Upper lobe of left lung (tissue), 6 donors: ENCODE data around the gene MACROD2. TPM values are rescaled to one million over a fixed set of nuclear protein-coding genes. Genes with fewer than 3 reads are reported as not detected.

Source experiments
- ATAC-seq, 2 donors: fragments of 200-7000 bp; cut with Tn5 transposase; one replicate each; pipeline ENCODE4 v1.9.1; 2022; ENCODE audit warnings: mild to moderate bottlenecking in 2 of 2, moderate library complexity in 2 of 2; ENCODE audit not compliant: low FRiP score in 2 of 2
- DNase-seq, 2 donors: peaks; one replicate each; pipeline ENCODE4 v3.0.0-alpha.2; 2019 to 2020
- H3K27ac ChIP-seq, 4 donors: fragments of 200-600 bp; sonication (generic); one replicate each; pipeline ENCODE4 v1.5.1; 2016 to 2019
- H3K27me3 ChIP-seq, 4 donors: fragments of 200-600 bp; sonication (generic); one replicate each; pipeline ENCODE4 v1.5.1; 2017 to 2019
- H3K36me3 ChIP-seq, 4 donors: fragments of 200-600 bp; sonication (generic); one replicate each; pipeline ENCODE4 v1.5.1; 2016 to 2019
- H3K4me1 ChIP-seq, 4 donors: fragments of 200-600 bp; sonication (generic); one replicate each; pipeline ENCODE4 v1.5.1; 2018 to 2019
- H3K4me3 ChIP-seq, 4 donors: fragments of 200-600 bp; sonication (generic); one replicate each; pipeline ENCODE4 v1.5.1; 2017 to 2019; ENCODE audit warnings: mild to moderate bottlenecking in 2 of 4, moderate library complexity in 1 of 4
- H3K9me3 ChIP-seq, 4 donors: fragments of 200-600 bp; sonication (generic); one replicate each; pipeline ENCODE4 v1.5.1; 2018 to 2019
- CTCF ChIP-seq, 6 experiments: fragments of 450-650 bp in 4 of 6; fragments of 200-600 bp in 2 of 6; sonication (generic) in 2 of 6; IDR thresholded peaks; one replicate each; pipeline ENCODE4 v1.5.1; 2016 to 2019; ENCODE audit warnings: antibody characterized with exemption in 6 of 6
- EP300 ChIP-seq, 4 donors: sonication (generic); formaldehyde crosslinking; IDR thresholded peaks; one replicate each; pipeline ENCODE4 v1.5.1; 2017; ENCODE audit warnings: antibody characterized with exemption in 4 of 4, control low read depth in 2 of 4
- POLR2A ChIP-seq, 4 donors: fragments of 450-650 bp; IDR thresholded peaks; one replicate each; pipeline ENCODE4 v1.5.1; 2016 to 2017; ENCODE audit warnings: antibody characterized with exemption in 4 of 4, mild to moderate bottlenecking in 2 of 4
- POLR2AphosphoS5 ChIP-seq, 2 donors: sonication (generic); formaldehyde crosslinking; IDR thresholded peaks; one replicate each; pipeline ENCODE4 v1.5.1; 2017; ENCODE audit warnings: antibody characterized with exemption in 2 of 2
- WGBS, 2 donors: methylation state at CpG; one replicate each; pipeline ENCODE4 v1.1.5; 2017 to 2018; 5-methylcytosine and 5-hydroxymethylcytosine counted together
- total RNA-seq, 6 donors: library from RNA; depleted of rRNA in 4 of 6; stranded (reverse); fragments of >200 nt in 4 of 6; gene quantifications; one replicate each; pipeline versions ENCODE4 v1.1.0 to v1.2.1, GENCODE V29; 2016 to 2021
- donor health status: DM: no; HTN: no; CAD: no; lungs with moderate emphysema.
- donor health status: DM: no; HTN: yes; CAD: no; lungs with severe emphysema.

MACROD2 gene
- total RNA-seq, 6 donors from 2014 or later, result 20.7 to 84.3 (median 36.3) TPM

DNA sequence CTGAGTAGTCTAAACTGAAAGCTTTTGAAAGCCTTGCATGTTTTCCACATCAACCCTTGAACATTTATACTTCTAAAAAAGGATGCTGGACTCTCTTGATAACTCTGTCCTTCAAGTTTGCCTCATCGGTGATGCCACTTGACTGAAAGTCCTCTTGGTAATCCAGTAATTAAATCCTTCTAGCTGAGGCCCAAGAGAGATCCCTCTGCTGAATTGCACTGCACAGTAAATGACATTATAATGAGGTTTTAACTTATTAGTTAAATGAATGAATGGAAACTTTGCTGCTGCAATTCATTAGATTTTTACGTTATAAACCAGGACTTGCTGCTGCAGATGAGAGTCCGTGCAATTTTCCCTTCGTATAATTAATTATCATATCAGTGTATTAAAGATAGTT, 706.0 kb downstream of the MACROD2 start:
- DNase-seq (no peak), ATAC-seq (no peak)
- WGBS, 2 donors, result 64 to 88% methylated on average over 4 of the region's 4 CpGs
- Histone ChIP-seq H3K36me3 (no peaks in the 10 kb centered on the region), H3K27me3 (no peaks in the 10 kb centered on the region), H3K4me3 (no peak overlapping the region), H3K4me1 (peaks cover 0 to 3% (median 0%) of the 10 kb centered on the region in 4 donors), H3K9me3 (no peaks in the 10 kb centered on the region), H3K27ac (no peak overlapping the region)
- no peak for TF ChIP-seq POLR2AphosphoS5 (IDR thresholded peaks at IDR 0.05)
- TF ChIP-seq CTCF (IDR thresholded peaks at IDR 0.05), result no peak
- no peak for TF ChIP-seq EP300 (IDR thresholded peaks at IDR 0.05)
- TF ChIP-seq POLR2A (IDR thresholded peaks at IDR 0.05), result no peak

DNA sequence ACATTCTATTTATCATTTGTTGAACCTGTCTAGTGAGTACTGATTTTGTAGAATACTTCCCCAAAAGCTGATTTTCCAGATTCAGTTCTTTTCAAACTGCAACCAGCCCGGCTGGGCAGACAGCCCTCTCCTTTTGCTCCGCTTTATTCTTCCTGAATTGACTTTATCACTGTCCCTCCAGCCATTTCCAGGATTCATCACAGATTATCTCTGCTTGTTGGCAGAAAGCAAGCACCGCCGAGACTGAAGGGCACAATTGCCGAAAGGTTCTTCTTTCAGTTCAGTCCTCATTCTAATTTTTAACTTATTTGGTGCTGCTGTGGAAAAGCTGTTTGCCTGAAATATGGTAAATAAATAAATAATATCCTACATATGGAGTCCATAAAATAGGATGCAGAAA, 711.2 kb downstream of the MACROD2 start:
- no peaks in the 10 kb centered on the region for H3K27me3 ChIP-seq

DNA sequence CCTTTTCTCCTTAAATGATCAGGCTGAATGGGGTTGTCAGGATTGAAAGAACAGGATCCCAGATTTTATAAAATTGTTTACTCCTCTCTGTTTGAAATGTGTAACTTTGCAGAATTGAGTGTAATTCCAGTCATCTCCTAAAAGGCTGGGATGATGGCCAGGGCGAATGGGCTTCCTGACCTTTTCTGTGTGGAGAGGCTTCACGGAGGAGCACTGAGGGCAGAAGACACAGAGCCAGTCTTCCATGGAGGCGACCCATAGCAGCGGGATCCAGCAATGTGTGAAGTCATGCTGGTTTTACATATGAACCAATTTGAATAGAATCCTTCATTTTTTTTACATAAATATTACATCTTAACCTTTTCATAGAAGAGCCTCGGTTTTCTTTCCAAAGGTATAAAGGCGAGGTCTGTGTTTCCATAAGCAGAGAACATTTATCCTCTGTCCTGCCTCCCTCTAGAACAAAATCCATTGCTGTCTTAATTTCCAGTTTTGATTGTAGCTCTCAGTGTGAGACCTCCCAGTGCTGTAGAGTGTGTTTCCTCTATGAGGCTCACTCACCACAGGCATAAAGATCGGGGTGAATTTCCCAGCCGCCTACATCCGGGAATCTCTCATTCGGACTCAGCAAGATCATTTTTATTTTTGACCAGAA, 711.8 kb downstream of the MACROD2 start:
- ATAC-seq, result no peak
- Histone ChIP-seq H3K9me3 (no peaks in the 10 kb centered on the region), H3K27me3 (no peaks in the 10 kb centered on the region), H3K4me3 (no peak overlapping the region), H3K4me1 (peaks cover 0 to 8% (median 2%) of the 10 kb centered on the region in 4 donors), H3K36me3 (no peaks in the 10 kb centered on the region), H3K27ac (no peak overlapping the region)
- 91 to 94% methylated on average over 10 of the region's 10 CpGs for WGBS, 2 donors
- DNase-seq, result no peak
- no peak for TF ChIP-seq POLR2AphosphoS5 (IDR thresholded peaks at IDR 0.05)
- TF ChIP-seq EP300 (IDR thresholded peaks at IDR 0.05), result no peak
- TF ChIP-seq CTCF (IDR thresholded peaks at IDR 0.05), result no peak
- no peak for TF ChIP-seq POLR2A (IDR thresholded peaks at IDR 0.05)

More for the DNA sequence above, 711.2 kb downstream of the MACROD2 start:
- no peak overlapping the region for H3K27ac ChIP-seq
- no peak overlapping the region for H3K4me3 ChIP-seq
- no peak for TF ChIP-seq EP300 (IDR thresholded peaks at IDR 0.05)
- no peak for TF ChIP-seq CTCF (IDR thresholded peaks at IDR 0.05)
- TF ChIP-seq POLR2AphosphoS5 (IDR thresholded peaks at IDR 0.05), result no peak
- no peak for TF ChIP-seq POLR2A (IDR thresholded peaks at IDR 0.05)
- no peaks in the 10 kb centered on the region for H3K36me3 ChIP-seq
- DNase-seq, result no peak
- H3K9me3 ChIP-seq, result no peaks in the 10 kb centered on the region
- 90 to 92% methylated on average over 5 of the region's 5 CpGs for WGBS, 2 donors
- H3K4me1 ChIP-seq, result peaks cover 0 to 4% (median 0%) of the 10 kb centered on the region in 4 donors
- no peak for ATAC-seq

- 48 to 63% methylated on average over 2 of the region's 2 CpGs for WGBS, 2 donors
- Histone ChIP-seq H3K4me3 (no peak overlapping the region), H3K27ac (no peak overlapping the region), H3K27me3 (no peaks in the 10 kb centered on the region), H3K9me3 (no peaks in the 10 kb centered on the region), H3K36me3 (no peaks in the 10 kb centered on the region), H3K4me1 (peaks cover 0 to 14% (median 6%) of the 10 kb centered on the region in 4 donors)
- ATAC-seq (no peak), DNase-seq (no peak)
- TF ChIP-seq POLR2AphosphoS5 (IDR thresholded peaks at IDR 0.05) (no peak), EP300 (IDR thresholded peaks at IDR 0.05) (no peak), POLR2A (IDR thresholded peaks at IDR 0.05) (no peak), CTCF (IDR thresholded peaks at IDR 0.05) (no peak)
These were observed 712.7 kb downstream of the MACROD2 start for GRCh38 chr20:14707865-14708596.
